Fibroblast of pulmonary artery (primary cell): Measurements from ENCODE around the gene CCR7.
A peak's percentile ranks its signal among the peaks of the same experiment; 100 is the strongest.
"Not testable (repeated sequence)": the region's sequence is repeated elsewhere in the genome, so short reads cannot be mapped to it uniquely, and the experiment has no call there.

Source experiments
- DNase-seq: peaks from one replicate; pipeline ENCODE4 v3.0.0-alpha.2; 2010; ENCODE audit warnings: low read depth
- H3K4me3 ChIP-seq: replicated peaks from 2 replicates; pipeline ENCODE4 v1.5.1; 2011; ENCODE audit warnings: low read depth, mild to moderate bottlenecking, control low read depth, low read length, moderate library complexity
- CTCF ChIP-seq: IDR thresholded peaks from 2 replicates; pipeline ENCODE4 v1.5.1; 2011; ENCODE audit warnings: mild to moderate bottlenecking, control low read depth, low read length, inconsistent platforms; ENCODE audit errors: missing control alignments

The CCR7 gene

GRCh38 chr17:40547079-40547784, 18.0 kb downstream of the CCR7 start:
- TF ChIP-seq CTCF = no peak
- no peak for DNase-seq
- H3K4me3 ChIP-seq = no peak overlapping the region

GRCh38 chr17:40546497-40546896, 18.8 kb downstream of the CCR7 start:
- not testable (repeated sequence) for DNase-seq

DNA sequence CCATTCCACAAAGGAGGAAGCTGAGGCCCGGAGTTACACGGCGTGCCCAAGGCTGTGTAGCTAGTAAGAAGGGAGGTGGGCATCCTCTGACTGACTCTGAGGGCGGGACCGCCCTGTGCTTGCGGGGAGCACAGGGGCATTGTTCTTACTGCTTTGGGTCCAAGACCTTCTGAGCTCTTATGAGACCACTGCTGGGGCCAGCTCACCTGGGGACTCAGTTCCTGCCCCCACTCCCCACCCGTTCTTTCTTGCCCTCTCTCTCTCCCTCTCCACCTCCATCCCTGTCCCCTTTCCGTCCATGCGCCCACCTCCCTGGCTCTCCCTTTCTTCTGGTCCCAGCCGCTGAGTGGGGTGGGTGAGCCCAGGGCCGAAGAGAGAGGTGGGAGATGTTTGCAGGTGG, 19.6 kb downstream of the CCR7 start:
- no peak for DNase-seq
- H3K4me3 ChIP-seq = no peak overlapping the region
- no peak for TF ChIP-seq CTCF

More at GRCh38 chr17:40546497-40546896, 18.8 kb downstream of the CCR7 start:
- H3K4me3 ChIP-seq = not testable (repeated sequence)

- H3K4me3 ChIP-seq = no peak overlapping the region
- TF ChIP-seq CTCF = no peak
- peak; percentile 99 for DNase-seq
Observed at GRCh38 chr17:40542558-40543411, 22.5 kb downstream of the CCR7 start.

DNA sequence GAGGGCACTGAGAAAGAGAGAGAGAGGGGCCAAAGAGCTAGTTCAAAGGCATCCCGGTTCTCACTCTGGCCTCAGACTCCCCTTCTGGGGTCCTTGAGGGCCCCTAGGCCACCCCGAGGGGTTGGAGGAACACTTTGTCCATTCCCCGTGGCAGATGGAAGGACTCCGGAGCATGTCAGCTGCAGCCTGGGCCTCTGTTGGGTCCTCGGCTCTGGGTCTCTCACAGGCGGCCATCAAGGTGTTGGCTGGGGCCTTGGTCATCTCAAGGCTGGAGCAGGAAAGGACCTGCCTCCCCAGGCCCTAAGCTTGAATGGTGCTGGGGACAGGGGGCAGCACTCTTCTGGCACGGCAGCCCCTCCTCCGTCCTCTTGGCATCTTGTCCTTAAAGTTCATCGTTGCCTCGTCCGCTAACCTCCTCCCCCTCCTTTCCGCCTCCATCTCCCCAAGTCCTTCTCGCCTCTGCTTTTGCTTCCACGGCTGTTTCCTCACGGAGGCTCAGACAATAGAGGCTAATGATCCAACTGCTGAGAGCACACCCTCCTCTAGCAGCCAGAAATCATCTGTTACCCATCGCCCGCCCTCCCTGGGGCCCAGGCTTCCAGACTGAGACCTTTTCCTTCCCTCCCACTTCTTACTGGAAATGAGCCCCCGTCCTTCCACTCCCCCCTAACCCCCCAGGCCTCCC, 23.3 kb downstream of the CCR7 start:
- no peak overlapping the region for H3K4me3 ChIP-seq
- TF ChIP-seq CTCF = no peak
- DNase-seq = no peak

DNA sequence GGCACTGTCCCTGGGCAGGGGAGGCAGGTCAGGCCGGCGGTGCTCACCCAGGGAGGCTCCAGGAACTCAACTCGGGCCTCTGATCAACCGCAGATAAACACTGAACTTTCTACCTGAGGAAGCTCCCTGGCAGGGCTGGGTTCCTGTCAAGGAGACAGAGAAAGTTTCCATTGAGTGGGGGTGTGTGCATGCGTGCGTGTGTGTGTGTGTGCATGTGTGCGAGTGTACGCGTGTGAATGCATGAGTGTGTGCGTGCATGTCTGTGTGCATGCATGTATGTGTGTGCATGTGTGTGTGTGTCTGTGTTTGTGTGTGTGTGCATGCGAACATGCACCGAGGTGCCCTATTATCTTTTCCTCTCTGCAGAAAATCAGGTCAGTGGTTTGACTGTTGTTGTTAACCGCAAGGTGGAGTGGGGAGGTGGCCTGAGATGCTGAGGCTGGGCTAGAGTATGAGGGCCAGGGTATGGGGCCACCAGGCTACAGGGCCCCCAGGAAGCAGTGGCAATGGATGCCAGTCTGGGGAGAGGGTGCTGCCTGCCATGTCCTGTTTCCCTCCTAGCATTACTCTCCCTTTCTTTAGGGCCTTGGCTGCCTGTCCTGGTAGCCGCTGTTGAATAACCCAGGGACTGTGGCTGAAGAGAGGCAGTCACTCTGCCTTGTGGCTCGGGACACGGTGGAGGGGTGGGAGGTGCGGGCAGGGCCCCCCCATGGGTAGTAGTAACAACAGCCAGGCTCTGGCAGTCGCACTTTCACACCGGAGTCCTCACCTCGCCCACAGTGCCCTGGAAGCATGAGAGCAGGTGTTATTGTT, 24.0 kb downstream of the CCR7 start:
- H3K4me3 ChIP-seq = no peak overlapping the region
- DNase-seq = no peak
- no peak for TF ChIP-seq CTCF
